ENCODE results near the gene PCOLCE2. TPM values are rescaled to one million over a fixed set of nuclear protein-coding genes. Genes with fewer than 3 reads are reported as not detected.

Gene PCOLCE2
- total RNA-seq, 1 experiment from 2014 or later = 4.4 TPM

- TF ChIP-seq MAX (IDR thresholded peaks at IDR 0.05) (no peak), CTCF (IDR thresholded peaks at IDR 0.05 in 2 of 3, conservative IDR thresholded peaks at IDR 0.05 in 1 of 3; ENCODE audit: borderline replicate concordance in 1 of 3, insufficient read depth in 1 of 3, low read depth in 2 of 3, low read length in 2 of 3) (no peak), CBX3 (IDR thresholded peaks at IDR 0.05; ENCODE audit: low read depth) (no peak), TCF7L2 (IDR thresholded peaks at IDR 0.05; ENCODE audit: borderline replicate concordance, extremely low read depth, insufficient read depth, insufficient read length) (no peak), ATF3 (IDR thresholded peaks at IDR 0.05) (no peak)
Observed at GRCh38 chr3:142861926-142862325, 27.0 kb downstream of the PCOLCE2 start (continued).

- RAD21 ChIA-PET (ENCODE audit: low non-redundant PET in 1 of 2, low total read pairs in 2 of 2, uncharacterized antibody in 2 of 2, unreplicated experiment in 2 of 2) = no interaction called here
- H3K9ac ChIP-seq (ENCODE audit: low read length) = no peak overlapping the region
- BruUV-seq (replicated peaks) = no TSS peak
- no peaks in the 10 kb centered on the region for H3K36me3 ChIP-seq (ENCODE audit: control insufficient read depth in 1 of 2, insufficient read depth in 2 of 2, low read length in 2 of 2)
- H2AFZ ChIP-seq (ENCODE audit: low read depth, low read length, poor library complexity, severe bottlenecking) = no peak overlapping the region
- peaks cover 8% of the 10 kb centered on the region; the same call in 1 of the 2 replicates for H3K27me3 ChIP-seq (ENCODE audit: insufficient read depth, low read length)
- peaks cover 8 to 15% of the 10 kb centered on the region in 2 experiments for H3K4me1 ChIP-seq (ENCODE audit: control insufficient read depth in 1 of 2, insufficient read depth in 2 of 2, low read length in 2 of 2)
- CTCF ChIA-PET = no interaction called here
- H3K4me2 ChIP-seq (ENCODE audit: low read length) = no peak overlapping the region
- H4K20me1 ChIP-seq (ENCODE audit: insufficient read depth) = no peaks in the 10 kb centered on the region
- no peaks in the 10 kb centered on the region for H3K9me3 ChIP-seq (ENCODE audit: control insufficient read depth in 1 of 2, insufficient read depth in 1 of 2, low read depth in 1 of 2, low read length in 2 of 2)
- H3K79me2 ChIP-seq (ENCODE audit: insufficient read depth, low read length) = no peaks in the 10 kb centered on the region
- POLR2A ChIA-PET = no interaction called here
- TF ChIP-seq REST (IDR thresholded peaks at IDR 0.05; ENCODE audit: low read depth) (no peak), JUND (IDR thresholded peaks at IDR 0.05) (no peak), SRF (IDR thresholded peaks at IDR 0.05; ENCODE audit: low read depth) (no peak), SIN3A (IDR thresholded peaks at IDR 0.05; ENCODE audit: low read depth) (no peak)
- no peak for ATAC-seq
- H3K9me2 ChIP-seq (ENCODE audit: insufficient read depth) = no peaks in the 10 kb centered on the region
- no peak overlapping the region for H3K27ac ChIP-seq (ENCODE audit: low read depth, low read length)
- intact Hi-C loops (cut with micrococcal nuclease) = no loop called here
- no peak for DNase-seq (ENCODE audit: low read depth, low spot score)
- H3K4me3 ChIP-seq (replicated peaks in 1 of 2; ENCODE audit: low read depth in 1 of 2, low read length in 2 of 2) = no peak overlapping the region
Observed at GRCh38 chr3:142858043-142858442, 30.8 kb downstream of the PCOLCE2 start.

All from HCT116 (cell line).